HG03045 (cell line): ENCODE data around the gene PER1.

ENCODE experiments used
- ATAC-seq: cut with Tn5 transposase; IDR thresholded peaks from one replicate; pipeline ENCODE4 v1.9.1; 2021; ENCODE audit warnings: mild to moderate bottlenecking, moderate library complexity; ENCODE audit not compliant: unreplicated experiment

Gene PER1

DNA sequence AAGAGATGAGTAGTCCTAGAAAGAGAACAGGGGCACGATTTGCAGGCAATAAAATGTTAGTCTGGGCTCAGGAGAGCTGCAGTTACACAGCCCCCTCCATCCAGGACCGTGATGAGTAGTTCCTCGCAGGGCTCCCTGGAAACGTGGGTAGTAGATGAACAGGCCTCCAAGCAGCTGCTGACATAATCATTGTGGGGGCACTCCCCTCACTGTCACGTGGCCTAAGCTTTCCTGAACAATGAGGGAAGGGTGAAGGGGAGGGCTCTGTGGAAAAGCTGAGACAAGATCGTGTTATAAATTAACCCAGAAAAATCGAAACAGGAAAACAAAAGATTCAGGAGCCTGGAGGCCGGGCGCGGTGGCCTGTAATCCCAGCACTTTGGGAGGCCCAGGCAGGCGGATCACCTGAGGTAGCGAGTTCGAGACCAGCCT lies 1.3 kb upstream of the PER1 start:
- ATAC-seq: no peak

- ATAC-seq: no peak
These were observed 837 bp upstream of the PER1 start for GRCh38 chr17:8153031-8153451.

GRCh38 chr17:8151641-8152111 lies 528 bp downstream of the PER1 start:
- ATAC-seq: no peak

GRCh38 chr17:8151120-8151640 lies 1.0 kb downstream of the PER1 start:
- peak; percentile 51 for ATAC-seq

GRCh38 chr17:8150194-8151119 lies 1.7 kb downstream of the PER1 start:
- no peak for ATAC-seq

- ATAC-seq: no peak
These were observed 2.6 kb downstream of the PER1 start for GRCh38 chr17:8149419-8150193.

GRCh38 chr17:8148560-8148959 lies 3.6 kb downstream of the PER1 start:
- no peak for ATAC-seq

- ATAC-seq: no peak
These were observed 4.3 kb downstream of the PER1 start for GRCh38 chr17:8147805-8148404.

GRCh38 chr17:8147141-8147804 lies 4.9 kb downstream of the PER1 start:
- ATAC-seq: no peak

DNA sequence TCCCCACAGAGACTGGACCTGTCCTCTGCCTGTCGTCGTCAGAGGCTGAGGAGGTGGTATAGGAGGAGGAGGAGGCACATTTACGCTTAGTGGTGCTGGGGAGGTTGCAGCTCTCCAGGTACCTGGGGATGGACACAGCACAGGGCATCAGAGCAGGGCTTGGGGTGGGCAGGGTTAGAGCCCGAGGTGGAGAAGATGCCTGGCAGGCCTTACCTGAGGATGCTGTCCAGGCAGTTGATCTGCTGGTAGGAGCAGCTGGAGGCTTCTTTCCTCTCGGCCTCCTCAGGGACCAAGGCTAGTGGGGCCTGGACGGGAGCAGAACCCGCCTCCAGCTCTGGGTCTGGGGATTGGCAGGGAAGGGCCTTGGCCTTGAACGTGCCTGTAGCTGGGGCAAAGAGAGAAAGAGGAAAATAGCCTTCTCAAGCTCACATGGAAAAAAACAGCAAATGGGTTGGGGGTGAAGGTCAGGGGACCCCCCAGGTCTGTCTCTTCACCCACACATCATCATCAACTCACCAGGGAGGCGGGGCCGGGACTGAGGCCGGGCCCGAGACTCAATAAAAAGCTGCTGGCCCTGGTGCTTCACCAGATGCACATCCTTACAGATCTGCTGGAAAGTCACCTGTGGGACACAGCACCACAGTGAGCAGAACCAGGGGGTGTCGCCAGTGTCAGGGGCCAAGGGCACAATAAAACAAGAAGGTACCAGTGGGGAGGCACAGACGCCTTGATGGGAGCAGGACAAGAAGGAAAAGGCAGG lies 5.6 kb downstream of the PER1 start:
- no peak for ATAC-seq

GRCh38 chr17:8145811-8146210 lies 6.4 kb downstream of the PER1 start:
- no peak for ATAC-seq

DNA sequence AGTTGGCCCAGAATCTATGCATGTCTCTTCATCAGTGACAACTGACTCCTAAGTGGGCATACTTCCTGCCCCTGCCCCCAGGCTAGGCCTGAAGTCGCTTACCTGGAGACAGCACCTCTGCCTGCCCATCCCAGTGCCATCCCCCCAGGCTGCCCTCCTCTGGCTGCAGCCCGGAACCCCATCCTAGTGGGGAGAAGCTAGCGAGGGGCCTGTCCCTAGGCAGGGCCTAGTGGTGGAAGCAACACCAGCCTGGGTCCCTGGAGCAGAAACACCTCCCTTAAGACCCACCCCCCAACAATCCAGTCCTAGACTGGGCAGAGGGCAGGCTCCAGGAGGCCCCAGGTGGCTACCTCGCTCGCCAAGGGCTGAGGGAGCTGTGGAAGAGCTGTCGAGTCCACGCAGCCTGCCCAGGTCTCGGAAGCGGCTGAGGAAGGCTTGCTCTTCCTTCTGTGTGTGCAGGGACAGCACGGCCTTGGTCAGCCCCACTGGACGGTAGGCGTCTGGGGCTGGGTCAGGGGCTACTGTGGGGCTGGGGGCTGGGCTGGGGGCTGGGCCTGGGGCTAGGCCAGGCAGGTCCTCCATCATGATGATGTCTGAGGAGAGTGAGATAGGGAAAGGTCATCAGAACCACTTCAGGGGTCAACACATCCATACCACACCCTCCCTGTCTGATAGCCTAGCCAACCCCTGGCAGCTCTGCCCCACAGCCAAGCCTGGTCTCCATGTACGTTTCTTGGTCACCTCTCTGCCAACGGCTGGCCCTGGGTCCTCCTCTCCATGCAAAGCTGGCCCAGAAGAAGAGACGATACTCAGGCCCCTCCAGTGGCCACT lies 7.6 kb downstream of the PER1 start:
- ATAC-seq: no peak

DNA sequence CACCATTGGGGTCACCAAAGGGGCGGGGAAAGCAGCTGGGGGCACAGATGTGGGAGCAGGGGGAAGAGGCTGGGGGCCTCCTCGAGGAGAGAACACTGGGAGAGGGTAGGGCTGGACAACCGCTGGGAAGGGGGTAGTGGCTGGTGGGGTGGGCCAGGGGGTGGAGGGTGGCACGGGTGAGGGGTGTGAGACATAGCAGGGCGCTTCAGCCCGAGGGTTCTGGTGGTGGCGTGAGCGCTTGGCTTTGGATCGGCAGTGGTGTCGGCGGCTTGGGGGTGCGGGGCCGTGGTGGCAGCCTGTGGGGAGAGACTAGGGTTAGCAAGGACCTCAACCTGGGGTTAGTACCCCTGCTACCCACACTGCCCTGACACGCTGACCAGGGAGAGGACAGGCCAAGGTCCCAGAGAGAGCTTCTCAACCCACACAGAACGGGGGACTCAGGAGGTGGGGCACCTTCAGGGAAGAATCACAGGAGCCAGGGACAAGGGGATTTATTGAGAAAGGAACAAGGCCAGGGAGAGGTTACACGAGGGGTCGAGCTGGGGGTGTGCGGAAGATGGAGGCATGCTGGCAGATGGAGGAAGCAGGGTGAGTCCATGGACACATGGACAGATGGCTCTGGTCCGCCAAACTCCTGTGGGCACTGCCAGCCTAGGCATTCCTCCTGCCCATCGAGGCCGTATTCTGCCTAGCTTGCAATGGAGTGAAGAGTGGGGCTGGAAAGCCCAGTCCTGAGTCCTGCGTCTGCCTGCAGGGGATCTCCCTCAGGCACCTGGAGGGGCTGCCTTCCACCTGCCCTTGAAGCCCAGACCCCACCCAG lies 8.4 kb downstream of the PER1 start:
- no peak for ATAC-seq

DNA sequence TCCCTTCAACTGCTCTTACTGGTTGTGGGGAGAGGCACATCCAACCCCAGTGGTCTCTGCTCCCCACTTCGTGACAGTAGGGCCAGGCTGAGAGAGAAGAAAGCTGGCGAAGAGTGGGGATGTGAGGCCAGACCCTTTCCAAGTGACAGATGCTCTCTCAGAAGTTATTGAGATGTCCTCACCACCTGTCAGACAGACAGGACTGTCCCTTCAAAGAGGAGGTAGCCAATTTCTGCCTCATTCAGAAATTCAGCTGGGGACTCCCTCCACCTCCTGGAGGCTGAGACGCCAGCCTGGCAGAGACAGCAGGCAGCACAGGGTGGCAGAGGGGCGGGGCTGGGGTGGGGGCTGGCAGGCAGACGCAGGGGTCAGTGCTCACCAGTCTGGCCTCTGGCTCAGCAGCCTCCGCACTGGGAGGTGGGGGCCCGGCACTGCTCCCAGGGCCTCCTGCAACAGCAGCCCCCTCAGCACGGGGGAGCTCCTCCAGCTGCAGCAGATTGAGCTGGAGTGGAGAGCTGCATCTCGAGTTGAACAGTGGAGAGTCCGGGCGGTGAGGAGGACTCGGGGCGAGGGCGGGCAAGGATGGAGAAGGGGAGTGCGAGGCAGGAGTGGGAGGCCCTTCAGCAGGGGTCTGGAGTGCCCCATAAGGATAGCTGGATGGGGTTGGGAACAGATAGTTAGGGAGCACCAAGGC lies 9.2 kb downstream of the PER1 start:
- no peak for ATAC-seq

DNA sequence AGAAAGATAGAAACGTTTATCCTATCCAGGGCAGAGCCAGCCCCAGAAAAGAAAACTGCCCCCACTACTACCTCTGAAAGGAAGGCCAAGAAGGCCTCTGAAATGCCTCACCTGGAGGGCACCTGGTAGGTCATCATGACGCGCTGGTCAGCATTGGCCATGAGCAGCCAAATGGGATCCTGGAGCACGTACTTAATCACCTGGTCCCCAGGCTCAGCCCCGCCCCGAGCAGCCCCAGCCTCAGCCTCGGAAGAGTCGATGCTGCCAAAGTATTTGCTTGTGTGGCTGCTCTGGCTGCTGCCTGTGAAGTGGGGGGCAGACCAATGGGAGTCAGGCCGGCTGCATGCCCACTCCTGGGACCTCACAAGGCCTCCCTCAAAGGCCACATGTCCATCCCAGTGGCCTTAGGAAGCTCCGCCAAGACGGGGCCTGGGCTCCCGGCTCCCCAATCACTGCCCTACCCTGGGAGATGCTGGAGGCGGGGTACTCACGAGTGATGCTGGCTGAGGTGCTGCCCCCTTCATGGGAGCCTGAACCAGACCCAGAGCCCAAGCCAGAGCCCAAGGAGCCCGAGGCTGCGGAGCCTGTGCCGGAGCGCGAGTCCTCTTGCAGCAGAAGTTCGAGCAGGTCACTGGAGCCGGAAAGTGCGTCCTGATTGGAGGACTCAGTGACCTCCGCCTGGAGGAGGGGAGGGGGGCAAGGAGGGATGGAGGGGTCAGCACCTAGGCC lies 9.9 kb downstream of the PER1 start:
- ATAC-seq: no peak

DNA sequence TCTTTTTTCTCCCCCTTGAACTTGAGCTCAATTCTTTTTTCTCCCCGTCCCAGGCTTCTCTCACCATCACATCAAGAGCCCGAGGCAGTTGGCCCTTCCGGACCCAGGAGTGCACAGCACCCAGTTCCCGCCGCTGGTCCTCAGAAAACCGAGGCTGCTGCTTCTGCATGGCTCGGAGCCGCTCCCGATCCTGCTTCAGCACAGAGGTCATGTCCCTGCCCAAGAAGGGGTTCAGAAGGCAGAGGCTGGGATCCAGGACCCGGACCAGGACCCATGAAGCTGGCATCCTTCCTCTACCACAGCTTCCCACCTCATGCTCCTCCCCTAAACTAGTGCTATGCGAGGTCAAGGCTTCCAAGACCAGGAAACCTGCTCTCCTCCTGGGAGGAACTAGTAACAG lies 10.5 kb downstream of the PER1 start:
- no peak for ATAC-seq

DNA sequence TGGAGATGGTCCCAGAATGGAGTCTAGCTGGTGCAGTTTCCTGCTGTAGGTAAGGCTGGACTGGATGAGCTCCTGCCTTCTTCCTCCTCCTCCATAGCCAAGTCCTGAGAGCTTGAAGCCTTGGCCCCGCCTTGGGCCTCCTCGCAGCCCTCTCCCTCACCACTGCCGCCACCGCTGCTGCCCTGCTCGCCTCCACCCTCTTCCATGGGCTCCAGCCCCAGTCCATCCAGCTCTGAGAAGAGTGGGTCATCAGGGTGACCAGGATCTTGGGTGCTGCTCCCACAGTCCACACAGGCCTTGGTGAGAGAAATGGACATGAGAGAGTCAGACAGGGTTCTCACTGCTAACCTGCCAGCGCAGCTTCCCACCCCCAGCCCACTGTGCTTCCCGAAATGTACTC lies 11.2 kb downstream of the PER1 start:
- no peak for ATAC-seq
